UCSD-AML1 (cell line): ENCODE measurements around the gene CCT3.
"Not testable (repeated sequence)": the region's sequence is repeated elsewhere in the genome, so short reads cannot be mapped to it uniquely, and the experiment has no call there.

Source experiments
- DNase-seq: peaks from one replicate; lab custom pipeline; 2025; ENCODE audit not compliant: unreplicated experiment; lab: John Stamatoyannopoulos, UW

The CCT3 gene

GRCh38 chr1:156338180-156338976 is at the start of gene CCT3, which contains the start of gene TSACC:
TSS of gene CCT3 (minus strand) at chr1:156338292. CDS start at chr1:156338184, 108 bp downstream.
TSS of gene TSACC (plus strand) at chr1:156338526. CDS start at chr1:156339758, 1,232 bp downstream.
- peak; percentile 99 for DNase-seq

- DNase-seq, result no peak
Measured at GRCh38 chr1:156387870-156388173, 49.7 kb upstream of the CCT3 start.

DNA sequence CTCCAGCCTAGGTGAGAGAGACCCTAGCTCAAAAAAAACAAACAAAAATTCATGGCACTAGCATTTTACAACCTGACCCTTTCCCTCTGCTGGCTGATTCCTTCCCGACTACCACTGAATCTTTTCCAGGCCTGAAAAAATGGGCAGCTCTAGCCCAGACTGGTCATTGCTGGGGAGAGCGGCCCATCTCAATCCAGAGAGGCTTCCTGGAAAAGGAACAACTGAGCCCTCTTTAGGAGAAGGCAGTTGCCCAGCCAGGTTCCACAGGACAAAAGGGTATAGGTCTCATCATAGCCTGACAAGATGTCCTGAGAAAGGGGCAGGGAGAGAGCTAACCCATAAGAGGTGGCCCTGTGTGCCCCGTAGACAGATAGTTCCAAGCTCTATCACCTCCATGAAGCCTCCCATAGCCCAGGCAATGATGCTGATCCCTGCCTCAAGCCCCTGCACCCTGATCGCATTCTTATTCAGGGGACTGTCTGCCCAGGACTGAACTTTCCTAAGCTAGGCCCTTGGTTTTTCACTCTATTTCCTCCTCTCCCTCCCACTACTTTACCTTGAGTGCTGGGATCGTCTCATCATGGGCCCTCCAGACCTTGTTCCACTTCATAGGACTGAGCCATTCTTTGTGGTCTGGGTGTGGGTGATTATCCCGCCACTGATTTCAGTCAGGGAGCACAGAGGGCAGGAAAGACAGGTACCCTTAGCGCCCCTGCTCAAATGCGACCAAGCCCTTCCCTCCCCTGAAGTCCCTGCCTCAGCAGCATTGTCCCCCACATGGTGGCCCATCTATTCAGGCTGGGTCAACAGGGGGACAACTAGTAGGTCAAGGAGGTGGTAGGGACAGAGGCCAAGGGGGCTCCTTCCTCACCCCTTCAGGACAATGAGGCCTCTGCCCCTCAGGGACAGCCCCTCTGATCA is 49.1 kb upstream of the CCT3 start:
- DNase-seq, result no peak

- no peak for DNase-seq
Measured at GRCh38 chr1:156386134-156386901, 48.2 kb upstream of the CCT3 start.

DNA sequence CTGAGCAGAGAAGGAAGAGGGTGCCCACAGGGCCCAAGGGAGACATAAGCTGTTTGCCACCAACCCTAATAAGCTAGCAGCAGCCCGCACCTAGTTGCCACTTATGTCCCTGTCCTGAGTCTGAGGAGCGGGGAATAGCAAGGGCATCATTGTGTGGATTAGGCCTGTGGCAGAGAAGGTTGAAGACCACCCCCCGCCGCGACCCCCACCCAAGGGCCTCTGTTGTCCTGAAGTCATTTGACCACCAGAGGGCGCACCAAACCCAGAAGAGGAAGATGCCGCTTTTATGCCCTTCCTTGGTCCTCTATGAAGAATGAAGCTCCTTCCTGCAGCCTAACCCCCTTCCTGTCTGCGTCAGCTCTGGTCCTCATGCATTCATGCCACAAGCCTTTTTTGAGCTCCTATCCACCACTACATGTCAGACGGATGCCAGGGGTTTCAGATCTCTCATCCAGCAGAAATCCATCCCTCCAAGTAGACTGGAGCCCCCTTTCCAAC is 47.5 kb upstream of the CCT3 start:
- peak; percentile 72 for DNase-seq

DNA sequence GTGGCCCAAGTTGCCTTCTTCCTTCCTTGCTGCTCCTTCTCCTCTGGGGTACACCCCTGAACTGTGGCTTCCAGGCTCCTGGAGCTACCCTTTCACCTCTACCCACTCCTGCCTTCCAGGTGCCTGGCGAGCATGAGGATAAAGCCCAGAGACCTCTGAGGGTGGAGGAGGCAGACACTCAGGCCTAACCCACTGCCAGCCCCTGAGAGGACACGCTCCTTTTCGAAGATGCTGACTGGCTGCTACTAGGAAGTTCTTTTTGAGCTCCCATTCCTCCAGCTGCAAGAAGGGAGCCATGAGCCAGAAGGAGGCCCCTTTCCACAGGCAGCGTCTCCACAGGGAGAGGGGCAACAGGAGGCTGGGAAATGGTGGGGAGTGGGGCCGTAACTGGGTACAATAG is 46.6 kb upstream of the CCT3 start:
- DNase-seq, result no peak

- peak; percentile 42 for DNase-seq
Measured at GRCh38 chr1:156384007-156384406, 45.9 kb upstream of the CCT3 start.

DNA sequence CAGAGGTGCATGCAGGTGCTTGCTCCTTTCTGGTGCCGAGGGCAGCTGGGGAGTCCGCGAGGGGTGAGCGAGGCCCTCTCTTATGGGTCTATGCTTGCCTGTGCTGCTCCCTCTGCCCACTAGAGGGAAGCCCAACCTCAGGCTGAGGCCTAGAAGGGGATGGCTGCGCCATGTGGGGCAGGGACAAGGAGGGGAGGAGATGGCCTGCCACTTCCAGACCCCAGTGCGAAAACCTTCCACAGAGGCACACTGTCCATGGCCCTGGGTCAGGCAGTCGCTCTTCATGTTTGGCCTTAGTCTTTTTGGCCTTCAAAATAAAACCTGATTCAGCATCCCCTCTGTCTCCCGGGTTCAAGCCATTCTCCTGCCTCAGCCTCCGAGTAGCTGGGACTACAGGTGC is 44.9 kb upstream of the CCT3 start:
- peak; percentile 67 for DNase-seq

DNA sequence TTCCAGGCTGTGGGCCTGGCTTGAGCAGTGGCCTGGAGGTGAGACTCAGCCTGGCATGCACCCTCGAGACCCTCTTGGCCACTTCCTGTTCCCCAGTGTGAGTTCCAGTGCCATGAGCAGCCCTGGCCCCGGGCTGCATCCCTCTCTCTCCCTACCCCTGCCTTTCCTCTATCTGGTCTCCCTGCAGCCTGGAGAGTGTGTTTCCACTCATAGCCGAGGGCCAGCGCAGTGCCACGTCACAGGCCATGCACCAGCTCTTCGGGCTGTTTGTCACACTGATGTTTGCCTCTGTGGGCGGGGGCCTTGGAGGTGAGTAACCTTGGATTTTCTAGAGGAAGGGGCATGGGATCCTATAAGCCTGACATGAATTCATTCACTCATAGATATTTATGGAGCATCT is 44.5 kb upstream of the CCT3 start:
- no peak for DNase-seq

GRCh38 chr1:156379420-156380165 is 41.5 kb upstream of the CCT3 start:
- DNase-seq, result no peak

- DNase-seq, result no peak
Measured at GRCh38 chr1:156378557-156378956, 40.5 kb upstream of the CCT3 start.

DNA sequence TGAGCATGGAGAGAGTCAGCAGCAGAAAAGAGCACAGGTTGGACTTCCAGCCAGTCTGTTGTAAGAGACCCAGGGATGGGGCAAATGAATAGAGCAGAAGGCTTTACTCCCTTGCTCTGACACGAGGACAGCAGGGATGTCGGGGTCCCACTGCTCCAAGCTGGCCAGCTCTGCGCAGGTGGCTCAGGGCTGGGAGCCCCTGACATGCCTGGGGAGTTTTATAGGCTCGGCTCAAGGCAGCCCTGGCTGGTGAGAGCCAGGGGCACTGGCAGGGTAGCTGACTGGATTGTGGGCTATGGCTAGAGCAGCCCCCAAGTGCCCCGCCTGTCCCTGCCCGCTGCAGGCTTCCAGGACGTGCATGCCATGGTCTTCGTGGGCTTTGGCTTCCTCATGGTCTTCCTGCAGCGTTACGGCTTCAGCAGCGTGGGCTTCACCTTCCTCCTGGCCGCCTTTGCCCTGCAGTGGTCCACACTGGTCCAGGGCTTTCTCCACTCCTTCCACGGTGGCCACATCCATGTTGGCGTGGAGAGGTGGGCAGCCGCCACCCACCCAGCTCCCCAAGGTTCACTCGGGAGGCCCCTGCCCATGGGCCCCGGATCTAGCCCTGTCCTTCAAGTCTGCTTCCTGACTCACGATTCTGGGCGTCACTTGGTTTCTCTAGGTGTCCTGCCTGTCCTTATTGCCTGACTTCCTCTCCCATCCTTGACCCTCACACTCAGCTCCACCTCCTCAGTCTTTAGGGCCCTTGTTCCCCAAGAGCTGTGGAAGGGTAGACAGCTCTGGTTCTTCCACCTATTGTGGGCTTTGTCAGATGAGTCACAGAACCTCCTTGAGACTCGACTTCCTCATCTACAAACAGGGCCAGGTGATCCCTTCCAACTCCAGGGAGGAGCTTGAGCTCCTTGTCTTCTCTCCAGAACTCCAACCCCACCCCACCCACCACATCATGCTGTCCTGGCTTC is 39.1 kb upstream of the CCT3 start:
- DNase-seq, result no peak

DNA sequence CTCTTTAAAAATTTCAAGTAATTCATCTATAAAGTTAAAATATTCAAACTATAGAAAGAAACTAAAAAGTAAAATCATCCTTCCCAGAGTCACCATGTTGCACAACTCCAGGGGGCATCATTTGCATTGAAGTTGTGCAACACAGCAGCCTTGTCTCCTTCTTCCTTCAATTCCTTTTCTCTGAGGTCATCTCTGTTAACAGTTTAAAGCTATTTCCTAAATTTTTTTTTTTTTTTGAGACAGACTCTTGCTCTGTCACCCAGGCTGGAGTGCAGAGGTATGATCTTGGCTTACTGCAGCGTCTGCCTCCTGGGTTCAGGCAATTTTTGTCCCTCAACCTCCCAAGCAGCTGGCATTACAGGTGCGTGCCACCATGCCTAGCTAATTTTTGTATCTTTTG is 38.1 kb upstream of the CCT3 start:
- DNase-seq, result no peak

GRCh38 chr1:156373546-156373945 is 35.5 kb upstream of the CCT3 start:
- no peak for DNase-seq

DNA sequence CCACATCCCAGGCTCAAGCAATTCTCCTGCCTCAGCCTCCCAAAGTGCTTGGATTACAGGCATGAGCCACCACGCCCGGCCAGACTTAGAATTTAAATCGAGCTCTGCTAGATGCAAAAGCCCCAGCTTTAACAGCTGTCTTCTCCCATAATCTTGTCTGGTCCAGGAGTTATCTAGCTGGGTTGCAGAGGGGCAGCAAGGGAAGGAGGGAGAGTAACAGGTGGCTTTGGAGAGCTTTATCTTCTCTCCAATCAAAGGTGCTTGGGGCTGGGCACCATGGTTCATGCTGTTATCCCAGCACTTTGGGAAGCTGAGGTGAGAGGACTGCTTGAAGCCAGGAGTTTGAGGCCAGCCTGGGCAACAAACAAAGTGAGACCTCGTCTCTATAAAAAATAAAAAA is 34.8 kb upstream of the CCT3 start:
- DNase-seq, result no peak

- no peak for DNase-seq
Measured at GRCh38 chr1:156372265-156372586, 34.1 kb upstream of the CCT3 start.

- DNase-seq, result no peak
Measured at GRCh38 chr1:156371553-156372264, 33.6 kb upstream of the CCT3 start.

DNA sequence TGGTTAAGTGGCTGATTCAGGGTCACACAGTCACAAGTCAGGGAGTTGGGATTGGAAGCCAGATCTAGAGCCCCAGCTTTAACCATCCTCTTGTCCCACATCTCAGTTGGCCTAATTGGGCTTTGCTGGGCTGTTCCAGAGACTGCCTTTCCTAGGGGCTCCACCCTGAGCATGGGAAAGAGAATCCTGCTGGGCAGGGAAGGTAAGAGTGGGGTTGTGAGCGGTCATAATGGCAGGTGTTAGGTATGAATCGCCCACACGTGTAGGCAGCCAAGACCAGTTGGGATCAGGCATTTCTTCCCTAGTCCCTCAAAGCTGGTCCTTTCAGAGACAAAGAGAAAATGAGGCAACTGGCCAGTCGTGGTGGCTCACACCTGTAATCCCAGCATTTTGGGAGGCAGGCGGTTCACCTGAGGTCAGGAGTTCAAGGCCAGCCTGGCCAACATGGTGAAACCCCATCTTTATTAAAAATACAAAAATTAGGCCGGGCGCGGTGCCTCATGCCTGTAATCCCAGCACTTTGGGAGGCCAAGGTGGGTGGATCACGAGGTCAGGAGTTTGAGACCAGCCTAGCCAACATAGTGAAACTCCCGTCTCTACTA is 31.7 kb upstream of the CCT3 start:
- DNase-seq, result not testable (repeated sequence)
